ENCODE data around the gene STARD5. TPM values are rescaled to one million over a fixed set of nuclear protein-coding genes. Genes with fewer than 3 reads are reported as not detected.

Gene STARD5
- total RNA-seq, 2 donors from 2014 or later, result 8.0 to 8.8 TPM

- ATAC-seq (no peak), DNase-seq (ENCODE audit: low spot score in 2 of 2) (no peak)
- peaks cover 14 to 25% of the 10 kb centered on the region in 2 donors for H3K36me3 Mint-ChIP-seq
- peak overlapping the region in 1 of 2 donors; percentile 31 for H3K27ac Mint-ChIP-seq
- peaks cover 0 to 28% of the 10 kb centered on the region in 2 donors for H3K9me3 Mint-ChIP-seq
Observed at GRCh38 chr15:81277851-81278250, 46.1 kb downstream of the STARD5 start.

DNA sequence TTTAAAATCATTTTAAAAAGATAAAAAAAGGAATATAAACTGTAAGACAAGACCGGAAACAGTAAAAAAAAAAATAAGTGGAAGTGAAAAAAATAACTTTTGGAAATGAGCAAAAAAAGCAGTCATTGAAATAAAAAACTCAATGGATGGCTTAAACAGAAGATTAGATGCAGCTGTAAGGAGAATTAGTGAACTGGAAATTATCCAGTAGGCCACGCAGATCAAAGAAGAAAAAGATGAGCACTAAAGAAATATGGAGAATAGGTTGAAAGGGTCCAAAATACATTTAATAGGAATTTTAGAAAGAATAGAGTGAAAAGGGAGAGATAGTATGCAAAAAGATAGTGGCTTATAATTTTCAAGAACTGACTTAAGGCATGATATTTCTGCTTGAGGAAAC is 47.0 kb downstream of the STARD5 start:
- no peak for DNase-seq (ENCODE audit: low spot score in 2 of 2)
- Mint-ChIP-seq H3K27ac (no peak overlapping the region), H3K36me3 (peaks cover 14 to 25% of the 10 kb centered on the region in 2 donors), H3K9me3 (peaks cover 0 to 26% of the 10 kb centered on the region in 2 donors)
- no peak for ATAC-seq

GRCh38 chr15:81275711-81276392 is 48.1 kb downstream of the STARD5 start:
- Mint-ChIP-seq H3K27ac (peak overlapping the region in 1 of 2 donors; percentile 58), H3K36me3 (peaks cover 14 to 25% of the 10 kb centered on the region in 2 donors), H3K9me3 (peaks cover 0 to 19% of the 10 kb centered on the region in 2 donors)
- ATAC-seq, result no peak
- DNase-seq (ENCODE audit: low spot score in 2 of 2), result no peak

GRCh38 chr15:81274931-81275707 is 48.8 kb downstream of the STARD5 start:
- ATAC-seq (peak; percentile 89 to 91), DNase-seq (ENCODE audit: low spot score in 2 of 2) (peak; percentile 77 to 81)
- Mint-ChIP-seq H3K9me3 (peaks cover 0 to 19% of the 10 kb centered on the region in 2 donors), H3K36me3 (peaks cover 14 to 25% of the 10 kb centered on the region in 2 donors), H3K27ac (peak overlapping the region in 1 of 2 donors; percentile 58)

- ATAC-seq, result no peak
- Mint-ChIP-seq H3K9me3 (peaks cover 0 to 18% of the 10 kb centered on the region in 2 donors), H3K36me3 (peaks cover 14 to 25% of the 10 kb centered on the region in 2 donors), H3K27ac (peak overlapping the region in 1 of 2 donors; percentile 58)
- no peak for DNase-seq (ENCODE audit: low spot score in 2 of 2)
Observed at GRCh38 chr15:81274255-81274654, 49.7 kb downstream of the STARD5 start.

GRCh38 chr15:81273855-81274254 is 50.1 kb downstream of the STARD5 start:
- DNase-seq (ENCODE audit: low spot score in 2 of 2) (no peak), ATAC-seq (no peak)
- Mint-ChIP-seq H3K27ac (no peak overlapping the region), H3K9me3 (peaks cover 0 to 14% of the 10 kb centered on the region in 2 donors), H3K36me3 (peaks cover 14 to 25% of the 10 kb centered on the region in 2 donors)

DNA sequence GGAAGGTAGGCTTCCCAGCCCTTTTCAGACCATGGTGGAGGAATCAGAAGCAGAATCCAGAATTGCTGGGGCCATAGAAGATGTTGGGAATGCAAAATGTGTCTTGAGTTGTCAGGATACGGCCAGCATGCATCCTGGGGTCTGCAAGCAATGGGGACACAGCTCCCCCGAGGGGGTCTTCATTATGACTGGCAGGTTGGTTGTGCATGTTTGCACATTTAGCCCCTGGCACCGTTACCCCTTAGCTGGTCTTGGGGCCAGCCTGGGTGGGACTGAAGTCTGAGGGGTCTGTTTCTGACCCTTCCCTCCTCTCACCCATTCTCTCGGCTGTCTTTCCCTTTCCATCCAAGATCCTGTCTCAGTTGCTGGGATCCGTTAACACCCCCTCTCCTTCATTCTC is 50.7 kb downstream of the STARD5 start:
- Mint-ChIP-seq H3K27ac (peak overlapping the region in 1 of 2 donors; percentile 27), H3K36me3 (peaks cover 12 to 18% of the 10 kb centered on the region in 2 donors), H3K9me3 (peaks cover 0 to 11% of the 10 kb centered on the region in 2 donors)
- ATAC-seq (no peak), DNase-seq (ENCODE audit: low spot score in 2 of 2) (no peak)

- peaks cover 0 to 6% of the 10 kb centered on the region in 2 donors for H3K9me3 Mint-ChIP-seq
- no peak for DNase-seq (ENCODE audit: low spot score in 2 of 2)
- ATAC-seq, result no peak
- H3K27ac Mint-ChIP-seq, result no peak overlapping the region
- H3K36me3 Mint-ChIP-seq, result peaks cover 6 to 7% of the 10 kb centered on the region in 2 donors
Observed at GRCh38 chr15:81271761-81272644, 51.9 kb downstream of the STARD5 start.

GRCh38 chr15:81270781-81271491 is 53.0 kb downstream of the STARD5 start:
- H3K36me3 Mint-ChIP-seq, result no peaks in the 10 kb centered on the region
- DNase-seq (ENCODE audit: low spot score in 2 of 2) (no peak), ATAC-seq (peak in 1 of 2 donors; percentile 53)
- H3K27ac Mint-ChIP-seq, result peak overlapping the region in 1 of 2 donors; percentile 30
- no peaks in the 10 kb centered on the region for H3K9me3 Mint-ChIP-seq

- Mint-ChIP-seq H3K27ac (peak overlapping the region in 1 of 2 donors; percentile 30), H3K9me3 (no peaks in the 10 kb centered on the region), H3K36me3 (no peaks in the 10 kb centered on the region)
- ATAC-seq (no peak), DNase-seq (ENCODE audit: low spot score in 2 of 2) (no peak)
Observed at GRCh38 chr15:81270188-81270587, 53.8 kb downstream of the STARD5 start.

- no peaks in the 10 kb centered on the region for H3K9me3 Mint-ChIP-seq
- DNase-seq (ENCODE audit: low spot score in 2 of 2) (no peak), ATAC-seq (no peak)
- H3K27ac Mint-ChIP-seq, result no peak overlapping the region
- H3K36me3 Mint-ChIP-seq, result no peaks in the 10 kb centered on the region
Observed at GRCh38 chr15:81268881-81269601, 54.9 kb downstream of the STARD5 start.

- H3K36me3 Mint-ChIP-seq, result no peaks in the 10 kb centered on the region
- DNase-seq (ENCODE audit: low spot score in 2 of 2) (no peak), ATAC-seq (no peak)
- H3K27ac Mint-ChIP-seq, result no peak overlapping the region
- H3K9me3 Mint-ChIP-seq, result no peaks in the 10 kb centered on the region
Observed at GRCh38 chr15:81268340-81268739, 55.6 kb downstream of the STARD5 start.

- H3K27ac Mint-ChIP-seq, result peak overlapping the region; percentile 12 to 15
- ATAC-seq (peak; percentile 90 to 96), DNase-seq (ENCODE audit: low spot score in 2 of 2) (peak; percentile 73 to 88)
- H3K36me3 Mint-ChIP-seq, result no peaks in the 10 kb centered on the region
- H3K9me3 Mint-ChIP-seq, result no peaks in the 10 kb centered on the region
Observed at GRCh38 chr15:81265944-81266775, 57.8 kb downstream of the STARD5 start.

GRCh38 chr15:81265256-81265943 is 58.5 kb downstream of the STARD5 start:
- DNase-seq (ENCODE audit: low spot score in 2 of 2) (no peak), ATAC-seq (peak in 1 of 2 donors; percentile 2)
- H3K9me3 Mint-ChIP-seq, result no peaks in the 10 kb centered on the region
- H3K27ac Mint-ChIP-seq, result no peak overlapping the region
- no peaks in the 10 kb centered on the region for H3K36me3 Mint-ChIP-seq

Data from activated naive CD4-positive, alpha-beta T cell treated with anti-CD3 and anti-CD28 coated beads, Interleukin-2, amount 50 U/mL, for 72 hours (primary cell).